Measurements from ENCODE around the gene ZBTB17.

GRCh38 chr1:15981679-15982078, 5.8 kb upstream of the ZBTB17 start:
- TF ChIP-seq CTCF (IDR thresholded peaks at IDR 0.05) (no peak), POLR2A (IDR thresholded peaks at IDR 0.05) (no peak)
